ENCODE measurements around the gene PPP2R2D.

DNA sequence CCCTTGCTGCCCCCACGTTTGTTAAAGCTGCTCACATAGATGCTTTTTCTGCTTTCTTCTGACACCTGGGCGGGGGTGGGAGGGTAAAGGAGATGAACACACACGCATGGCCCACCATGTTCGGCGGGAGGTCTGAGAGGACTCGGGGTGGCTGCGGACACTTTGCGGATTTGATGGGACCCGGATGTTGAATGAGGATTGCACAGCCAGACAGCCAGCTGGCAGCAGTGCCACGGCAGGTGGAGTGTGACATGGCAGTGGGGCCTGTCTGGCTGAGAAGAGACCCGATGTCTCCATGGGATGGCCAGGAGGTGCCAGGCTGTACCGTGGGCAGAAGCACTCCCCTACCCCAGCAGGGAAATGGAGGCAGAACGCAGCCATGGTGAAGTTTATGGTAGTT, 31.2 kb downstream of the PPP2R2D start:
- TF ChIP-seq CTCF (IDR thresholded peaks at IDR 0.05) (no peak), POLR2A (IDR thresholded peaks at IDR 0.05) (no peak)
